Fibroblast of peridontal ligament (primary cell): Measurements from ENCODE around the gene KCNMA1.
A peak's percentile ranks its signal among the peaks of the same experiment; 100 is the strongest.

Experiments
- DNase-seq: peaks from one replicate; pipeline ENCODE4 v3.0.0-alpha.2; 2010; ENCODE audit errors: extremely low read depth

The KCNMA1 gene

GRCh38 chr10:77081481-77081891, 556.1 kb downstream of the KCNMA1 start:
- no peak for DNase-seq

- DNase-seq: no peak
Observed at GRCh38 chr10:77080361-77081027, 557.1 kb downstream of the KCNMA1 start.

- no peak for DNase-seq
Observed at GRCh38 chr10:77079592-77080300, 557.9 kb downstream of the KCNMA1 start.

DNA sequence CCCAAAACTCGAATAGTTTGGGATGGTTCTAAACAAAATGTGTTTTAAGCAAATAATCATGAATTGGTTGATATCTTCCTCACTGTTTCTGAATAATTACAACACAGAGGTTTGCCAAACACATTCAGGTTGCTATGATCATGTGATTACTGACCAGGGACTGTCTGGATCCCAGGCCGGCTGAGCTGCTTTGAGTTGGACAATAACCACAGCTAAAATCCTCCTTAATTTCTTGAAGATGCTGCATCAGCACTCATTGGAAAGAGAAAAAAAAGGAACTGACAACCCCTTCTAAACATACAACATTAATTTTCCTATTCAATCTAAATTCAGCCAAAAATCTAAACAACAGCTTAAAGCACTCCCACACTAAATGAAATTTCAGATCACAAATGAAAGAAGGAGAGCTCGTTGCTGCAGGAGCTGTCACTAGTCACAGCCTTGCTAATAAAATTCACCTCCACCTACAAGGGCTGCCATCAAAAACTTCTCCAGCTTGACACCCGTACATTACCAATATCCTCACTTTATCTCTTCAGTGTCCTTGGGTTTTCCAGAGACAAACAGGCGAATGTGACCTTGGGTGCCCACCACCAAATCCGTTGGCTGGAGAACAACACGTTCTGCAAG, 560.2 kb downstream of the KCNMA1 start:
- DNase-seq: no peak

- no peak for DNase-seq
Observed at GRCh38 chr10:77075926-77076325, 561.7 kb downstream of the KCNMA1 start.

- peak; percentile 49 for DNase-seq
Observed at GRCh38 chr10:77074104-77074624, 563.4 kb downstream of the KCNMA1 start.

DNA sequence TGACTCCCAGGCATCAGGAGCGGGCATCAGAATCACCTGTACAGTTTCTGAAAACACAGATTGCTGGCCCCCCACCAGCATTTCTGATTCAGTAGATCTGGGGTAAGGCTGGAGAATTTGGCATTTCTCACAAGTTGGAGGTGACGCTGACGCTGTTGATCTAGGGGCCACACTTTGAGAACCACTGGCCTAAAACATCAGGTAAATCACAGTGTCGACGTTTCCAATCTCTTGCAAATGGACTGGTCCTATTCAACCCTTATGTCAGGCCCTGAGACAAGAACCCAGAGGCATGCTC, 564.0 kb downstream of the KCNMA1 start:
- DNase-seq: no peak

- DNase-seq: peak; percentile 34
Observed at GRCh38 chr10:77072836-77073662, 564.6 kb downstream of the KCNMA1 start.

- DNase-seq: no peak
Observed at GRCh38 chr10:77072361-77072835, 565.2 kb downstream of the KCNMA1 start.

DNA sequence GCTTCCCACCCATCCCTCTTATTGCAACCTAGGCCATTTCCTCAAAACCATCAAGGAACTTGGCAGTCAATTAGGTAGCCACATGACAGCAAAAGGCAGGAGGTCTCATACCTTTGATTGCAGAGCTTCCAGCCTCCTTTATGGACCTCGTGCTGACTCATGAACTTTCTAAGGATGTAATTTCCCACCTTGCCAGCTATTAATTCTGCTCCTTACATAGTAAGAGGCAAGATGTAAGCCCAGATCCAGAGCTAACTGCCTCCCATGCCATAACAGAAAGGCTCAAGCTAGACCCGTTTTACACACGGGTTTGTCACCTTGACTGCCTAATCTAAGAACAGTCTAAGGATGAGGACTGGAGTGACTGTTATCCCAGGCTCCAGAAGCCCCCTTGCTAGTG, 565.7 kb downstream of the KCNMA1 start:
- DNase-seq: no peak

DNA sequence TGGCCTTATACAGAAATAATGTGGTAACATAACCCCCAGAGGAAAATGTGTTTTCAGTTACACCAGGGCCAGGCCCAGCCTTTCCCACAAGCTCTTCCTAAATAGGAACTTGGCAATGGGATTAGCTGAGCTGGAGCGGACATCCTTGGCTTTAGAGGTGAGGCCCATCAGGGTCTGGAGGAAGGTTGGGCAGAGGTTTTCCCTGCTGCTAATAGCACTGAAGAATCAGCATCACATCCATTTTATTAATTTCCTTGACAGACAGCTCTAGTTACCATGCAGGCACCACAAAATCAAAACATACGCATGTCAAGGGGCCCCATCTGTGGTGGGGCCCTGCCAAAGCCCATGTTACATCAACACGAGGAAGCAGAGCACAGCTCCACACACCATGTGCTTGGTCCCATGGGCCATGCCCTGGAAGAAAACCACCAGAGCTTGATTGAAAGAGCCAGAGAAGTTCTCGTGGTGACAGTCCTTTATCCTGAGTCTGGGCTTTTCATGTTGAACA, 566.6 kb downstream of the KCNMA1 start:
- peak; percentile 68 for DNase-seq

DNA sequence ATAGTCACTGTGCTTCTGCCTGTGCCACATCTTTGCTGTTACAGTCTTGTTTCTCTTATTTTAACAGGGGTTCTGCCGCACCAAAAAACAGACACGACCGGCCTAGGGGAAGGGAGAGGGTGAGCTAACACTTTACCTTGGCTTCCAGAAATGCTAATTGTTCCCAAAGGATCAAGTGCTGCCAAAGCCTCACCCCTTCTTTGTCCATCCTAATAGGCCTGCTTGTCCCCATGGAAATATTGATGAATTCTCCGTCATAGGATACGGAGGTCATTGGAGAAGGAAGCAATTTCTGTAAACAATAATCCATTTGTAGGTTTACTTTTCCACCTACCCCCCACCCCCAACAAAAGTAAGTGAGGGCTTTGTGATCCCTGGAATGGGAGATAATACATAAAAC, 567.3 kb downstream of the KCNMA1 start:
- no peak for DNase-seq

GRCh38 chr10:77068969-77069368, 568.6 kb downstream of the KCNMA1 start:
- DNase-seq: no peak

DNA sequence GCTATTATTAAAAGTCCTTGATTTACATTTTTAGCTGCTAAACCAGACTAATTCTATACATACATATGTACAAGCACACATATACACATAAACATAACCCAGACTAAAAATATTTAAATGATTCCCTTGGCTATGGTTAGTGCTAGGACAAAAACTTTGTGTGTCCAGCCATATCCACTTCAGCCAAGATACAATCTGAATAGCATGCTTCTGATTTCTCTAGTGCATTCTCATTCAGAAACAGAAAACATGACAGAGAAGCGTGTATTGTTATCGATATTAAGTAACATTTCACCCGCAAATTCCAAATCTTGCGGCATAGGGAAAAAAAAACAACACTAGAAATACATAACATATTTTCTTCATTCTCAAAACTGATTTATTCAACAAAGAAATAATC, 569.3 kb downstream of the KCNMA1 start:
- no peak for DNase-seq

DNA sequence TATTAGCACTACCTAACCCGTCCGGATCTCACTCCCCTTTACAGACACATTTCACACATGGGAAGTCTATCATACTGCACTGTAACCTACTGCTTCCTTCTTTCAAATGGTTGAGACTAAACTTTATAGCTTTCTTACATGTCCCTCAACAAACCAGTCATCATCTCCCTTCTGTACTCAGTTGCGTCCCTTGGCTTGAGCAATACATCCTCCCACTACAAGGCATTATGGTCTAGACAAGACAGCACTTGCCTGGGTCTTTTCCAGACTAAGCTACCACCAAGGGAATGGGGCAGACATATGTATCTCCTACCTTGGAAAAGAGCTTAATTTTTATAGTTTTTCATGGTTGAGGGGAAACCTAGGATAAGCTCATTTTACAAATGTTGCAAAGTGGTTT, 575.2 kb downstream of the KCNMA1 start:
- DNase-seq: no peak

DNA sequence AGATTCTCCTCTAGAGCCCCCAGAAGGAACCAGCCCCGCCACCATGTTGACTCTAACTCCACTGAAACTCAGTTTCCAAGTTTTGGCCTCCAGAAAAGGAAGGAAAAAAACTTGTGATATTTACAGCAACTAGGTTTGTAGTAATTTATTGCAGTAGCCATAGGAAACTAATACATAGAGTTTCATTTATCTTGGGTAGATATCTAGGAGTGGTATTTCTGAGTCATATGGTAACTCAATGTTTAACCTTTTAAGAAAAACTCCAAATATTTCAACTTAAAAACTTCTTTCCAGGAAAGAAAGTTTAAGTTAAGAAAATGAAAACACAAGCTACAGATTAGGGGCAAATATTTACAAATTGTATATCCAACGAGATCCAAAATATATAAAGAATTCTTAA, 576.7 kb downstream of the KCNMA1 start:
- DNase-seq: peak; percentile 18

GRCh38 chr10:77056650-77057049, 581.0 kb downstream of the KCNMA1 start:
- DNase-seq: no peak

DNA sequence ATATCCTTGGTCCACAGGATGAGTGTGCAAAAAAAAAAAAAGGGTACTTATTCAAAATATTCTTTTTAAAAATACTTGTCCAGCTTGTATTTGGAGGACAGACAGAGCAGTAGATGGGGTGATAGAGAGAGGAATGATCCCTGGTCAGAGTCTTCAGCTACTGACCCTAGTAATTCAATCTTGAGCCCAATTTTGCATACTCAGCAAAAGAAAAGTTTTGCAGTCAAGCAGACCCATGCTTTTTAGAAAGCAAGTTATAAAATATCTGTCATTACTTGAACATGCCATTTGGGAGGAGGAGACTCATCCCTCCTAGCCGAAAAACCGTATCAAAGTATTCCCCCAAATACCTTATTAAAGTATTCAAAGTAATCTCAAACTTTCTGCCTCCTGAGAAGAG, 585.0 kb downstream of the KCNMA1 start:
- DNase-seq: no peak

- DNase-seq: no peak
Observed at GRCh38 chr10:77051837-77052236, 585.8 kb downstream of the KCNMA1 start.

DNA sequence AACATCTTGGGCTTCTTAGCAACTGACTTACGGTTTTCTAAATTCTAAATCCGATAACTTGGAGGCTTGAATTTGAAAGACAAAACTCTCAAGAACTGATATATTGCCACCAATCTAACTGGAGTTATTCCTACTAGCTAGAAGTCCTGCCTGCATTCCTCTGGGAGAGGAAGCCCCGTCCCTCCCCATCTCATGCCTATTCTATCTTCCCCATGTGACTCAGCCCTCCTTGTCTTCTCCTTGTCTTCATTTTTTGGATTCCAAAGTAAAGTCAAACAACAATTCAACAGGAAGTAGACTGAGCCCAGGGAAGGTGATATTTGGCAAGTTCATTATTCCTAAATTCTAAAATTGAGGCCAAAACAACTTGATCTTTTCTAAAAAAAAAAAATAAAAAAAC, 587.7 kb downstream of the KCNMA1 start:
- DNase-seq: no peak

DNA sequence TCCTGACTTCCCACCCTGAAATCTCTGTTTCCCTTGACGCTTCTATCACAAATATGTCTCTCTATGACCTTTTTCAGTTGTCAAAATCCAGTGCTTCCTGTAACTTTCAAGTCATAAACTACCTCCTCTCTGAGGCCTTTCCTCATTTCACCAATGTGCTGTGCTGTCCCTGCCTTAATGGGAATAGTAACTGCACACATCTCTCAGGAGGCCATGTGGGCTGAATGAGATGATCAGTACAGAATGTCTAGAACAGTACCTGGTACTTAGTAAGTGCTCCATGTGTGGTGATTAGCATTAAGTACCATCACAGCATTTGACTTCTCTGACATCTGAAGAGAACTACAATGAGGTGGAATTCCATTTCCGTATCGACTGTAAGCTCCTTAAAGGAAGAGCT, 588.5 kb downstream of the KCNMA1 start:
- DNase-seq: no peak

DNA sequence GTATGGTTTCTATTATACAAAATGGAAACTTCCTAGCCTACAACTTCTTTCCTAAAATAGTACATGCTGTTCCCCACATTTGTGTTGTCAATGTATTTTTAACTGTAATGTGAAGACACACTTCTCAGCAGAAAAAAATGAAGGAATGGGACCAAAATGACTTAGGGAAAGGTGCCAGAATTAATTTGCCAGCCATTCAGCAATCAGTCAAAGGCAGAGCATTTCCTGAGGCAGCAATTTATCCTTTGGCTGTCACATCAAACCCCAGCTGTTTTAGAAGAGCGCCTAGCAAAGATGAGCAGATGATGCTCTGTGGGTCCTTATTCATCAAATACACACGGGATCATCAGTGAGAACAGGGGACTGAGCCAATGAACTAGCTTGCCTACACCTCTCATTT, 592.5 kb downstream of the KCNMA1 start:
- peak; percentile 46 for DNase-seq
